HL-60 (cell line): ENCODE measurements around the gene GOLGB1.

Experiments used
- DNase-seq, 2 experiments: peaks; one replicate each; pipeline ENCODE4 v3.0.0-alpha.2; 2010 to 2020; ENCODE audit warnings: low read depth in 1 of 2, low spot score in 1 of 2
- H3K27ac ChIP-seq: fragments of 250-450 bp; sonication (Bioruptor Pico); replicated peaks from 2 replicates; pipeline ENCODE4 v1.5.1; 2020; ENCODE audit warnings: mild to moderate bottlenecking, moderate library complexity
- H3K27me3 ChIP-seq: fragments of 250-450 bp; sonication (Bioruptor Pico); 2 replicates; pipeline ENCODE4 v1.5.1; 2021; ENCODE audit warnings: mild to moderate bottlenecking, moderate library complexity; ENCODE audit not compliant: insufficient read depth, poor library complexity, severe bottlenecking
- H3K4me3 ChIP-seq: replicated peaks from 2 replicates; pipeline ENCODE4 v1.5.1; 2011; ENCODE audit warnings: mild to moderate bottlenecking, control low read depth, low read length; ENCODE audit not compliant: insufficient read depth
- CTCF ChIP-seq: IDR thresholded peaks from one replicate; pipeline ENCODE4 v1.5.1; 2011; ENCODE audit warnings: low read length, control low read depth, inconsistent platforms; ENCODE audit not compliant: insufficient read depth
- GABPA ChIP-seq: IDR thresholded peaks from 2 replicates; pipeline ENCODE4 v1.6.1; 2012; ENCODE audit warnings: low read depth
- POLR2AphosphoS5 ChIP-seq: IDR thresholded peaks from 2 replicates; pipeline ENCODE4 v1.6.1; 2012; ENCODE audit warnings: low read depth
- SPI1 ChIP-seq: IDR thresholded peaks from 2 replicates; pipeline ENCODE4 v1.6.1; 2012; ENCODE audit warnings: low read depth, mild to moderate bottlenecking, borderline replicate concordance
- TF ChIP-seq, protein P1 (sequence below): IDR thresholded peaks from 2 replicates; pipeline ENCODE4 v1.6.1; 2012; ENCODE audit warnings: low read depth; ENCODE audit not compliant: insufficient replicate concordance

The GOLGB1 gene

GRCh38 chr3:121641127-121641526, 108.4 kb downstream of the GOLGB1 start:
- TF ChIP-seq GABPA (no peak), CTCF (no peak), POLR2AphosphoS5 (no peak), SPI1 (no peak)
- TF ChIP-seq, protein P1, sequence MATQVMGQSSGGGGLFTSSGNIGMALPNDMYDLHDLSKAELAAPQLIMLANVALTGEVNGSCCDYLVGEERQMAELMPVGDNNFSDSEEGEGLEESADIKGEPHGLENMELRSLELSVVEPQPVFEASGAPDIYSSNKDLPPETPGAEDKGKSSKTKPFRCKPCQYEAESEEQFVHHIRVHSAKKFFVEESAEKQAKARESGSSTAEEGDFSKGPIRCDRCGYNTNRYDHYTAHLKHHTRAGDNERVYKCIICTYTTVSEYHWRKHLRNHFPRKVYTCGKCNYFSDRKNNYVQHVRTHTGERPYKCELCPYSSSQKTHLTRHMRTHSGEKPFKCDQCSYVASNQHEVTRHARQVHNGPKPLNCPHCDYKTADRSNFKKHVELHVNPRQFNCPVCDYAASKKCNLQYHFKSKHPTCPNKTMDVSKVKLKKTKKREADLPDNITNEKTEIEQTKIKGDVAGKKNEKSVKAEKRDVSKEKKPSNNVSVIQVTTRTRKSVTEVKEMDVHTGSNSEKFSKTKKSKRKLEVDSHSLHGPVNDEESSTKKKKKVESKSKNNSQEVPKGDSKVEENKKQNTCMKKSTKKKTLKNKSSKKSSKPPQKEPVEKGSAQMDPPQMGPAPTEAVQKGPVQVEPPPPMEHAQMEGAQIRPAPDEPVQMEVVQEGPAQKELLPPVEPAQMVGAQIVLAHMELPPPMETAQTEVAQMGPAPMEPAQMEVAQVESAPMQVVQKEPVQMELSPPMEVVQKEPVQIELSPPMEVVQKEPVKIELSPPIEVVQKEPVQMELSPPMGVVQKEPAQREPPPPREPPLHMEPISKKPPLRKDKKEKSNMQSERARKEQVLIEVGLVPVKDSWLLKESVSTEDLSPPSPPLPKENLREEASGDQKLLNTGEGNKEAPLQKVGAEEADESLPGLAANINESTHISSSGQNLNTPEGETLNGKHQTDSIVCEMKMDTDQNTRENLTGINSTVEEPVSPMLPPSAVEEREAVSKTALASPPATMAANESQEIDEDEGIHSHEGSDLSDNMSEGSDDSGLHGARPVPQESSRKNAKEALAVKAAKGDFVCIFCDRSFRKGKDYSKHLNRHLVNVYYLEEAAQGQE = no peak
- Histone ChIP-seq H3K4me3 (no peak overlapping the region), H3K27me3 (no peaks in the 10 kb centered on the region), H3K27ac (no peak overlapping the region)
- DNase-seq = no peak

- DNase-seq = no peak
- TF ChIP-seq SPI1 = no peak
- no peak for TF ChIP-seq POLR2AphosphoS5
- TF ChIP-seq GABPA = no peak
- TF ChIP-seq, protein P1 = no peak
- TF ChIP-seq CTCF = no peak
- no peaks in the 10 kb centered on the region for H3K27me3 ChIP-seq
- H3K27ac ChIP-seq = no peak overlapping the region
- no peak overlapping the region for H3K4me3 ChIP-seq
Measured at GRCh38 chr3:121637922-121638321, 111.6 kb downstream of the GOLGB1 start.

GRCh38 chr3:121630355-121630754, 119.2 kb downstream of the GOLGB1 start:
- Histone ChIP-seq H3K4me3 (no peak overlapping the region), H3K27me3 (no peaks in the 10 kb centered on the region), H3K27ac (no peak overlapping the region)
- no peak for DNase-seq
- TF ChIP-seq CTCF = no peak
- TF ChIP-seq POLR2AphosphoS5 = no peak
- TF ChIP-seq SPI1 = no peak
- TF ChIP-seq, protein P1 = no peak
